Amygdala (tissue), 56 donors: Measurements from ENCODE around the gene COL24A1.
A peak's percentile ranks its signal among the peaks of the same experiment; 100 is the strongest.

Experiments used
- DNase-seq, 56 donors: peaks; one replicate each; lab custom pipeline; 2025; lab: John Stamatoyannopoulos, UW

The COL24A1 gene

GRCh38 chr1:86156566-86157455 is at the start of gene COL24A1:
TSS of gene COL24A1 (minus strand) at chr1:86156772. CDS start at chr1:86156396, 376 bp downstream.
- peak in 7 of 56 donors; percentile 3 to 44 (median 16) for DNase-seq

- DNase-seq: no peak
Observed at GRCh38 chr1:86205741-86206140, 49.2 kb upstream of the COL24A1 start.

GRCh38 chr1:86202552-86203340 is 46.2 kb upstream of the COL24A1 start:
- no peak for DNase-seq

- DNase-seq: no peak
Observed at GRCh38 chr1:86201311-86201710, 44.7 kb upstream of the COL24A1 start.

- no peak for DNase-seq
Observed at GRCh38 chr1:86200901-86201300, 44.3 kb upstream of the COL24A1 start.

GRCh38 chr1:86197206-86197855 is 40.8 kb upstream of the COL24A1 start:
- no peak for DNase-seq

- no peak for DNase-seq
Observed at GRCh38 chr1:86195281-86195680, 38.7 kb upstream of the COL24A1 start.

- no peak for DNase-seq
Observed at GRCh38 chr1:86194491-86195034, 38.0 kb upstream of the COL24A1 start.

GRCh38 chr1:86192417-86192816 is 35.8 kb upstream of the COL24A1 start:
- no peak for DNase-seq

- no peak for DNase-seq
Observed at GRCh38 chr1:86191958-86192357, 35.4 kb upstream of the COL24A1 start.

- DNase-seq: no peak
Observed at GRCh38 chr1:86190873-86191272, 34.3 kb upstream of the COL24A1 start.

GRCh38 chr1:86184426-86184825 is 27.9 kb upstream of the COL24A1 start:
- no peak for DNase-seq

GRCh38 chr1:86183810-86184209 is 27.2 kb upstream of the COL24A1 start:
- DNase-seq: no peak

GRCh38 chr1:86176226-86176625 is 19.7 kb upstream of the COL24A1 start:
- DNase-seq: no peak

GRCh38 chr1:86175756-86176155 is 19.2 kb upstream of the COL24A1 start:
- no peak for DNase-seq

GRCh38 chr1:86169625-86170024 is 13.1 kb upstream of the COL24A1 start:
- no peak for DNase-seq

- no peak for DNase-seq
Observed at GRCh38 chr1:86159800-86160199, 3.2 kb upstream of the COL24A1 start.

GRCh38 chr1:86155807-86156565 is 586 bp downstream of the COL24A1 start:
- no peak for DNase-seq

- peak in 1 of 56 donors; percentile 32 for DNase-seq
Observed at GRCh38 chr1:86155051-86155806, 1.3 kb downstream of the COL24A1 start.
